ENCODE results near the gene LARP4. TPM values are rescaled to one million over a fixed set of nuclear protein-coding genes. Genes with fewer than 3 reads are reported as not detected.
"Not testable (repeated sequence)": the region's sequence is repeated elsewhere in the genome, so short reads cannot be mapped to it uniquely, and the experiment has no call there.

LARP4 gene
- total and polyA plus RNA-seq, 2 donors (not counting 3 experiments of a cell fraction or from before 2014, with no cell fraction given): 8.9 to 69.6 TPM

GRCh38 chr12:50431656-50432055, 31.0 kb downstream of the LARP4 start:
- H3K4me3 ChIP-seq (replicated peaks in 1 of 3; ENCODE audit: insufficient read depth in 1 of 3, low read depth in 1 of 3, low read length in 3 of 3); CTCF ChIA-PET; POLR2A ChIA-PET; H2AFZ ChIP-seq (ENCODE audit: low read depth, low read length); DNase-seq (ENCODE audit: low read depth, low spot score); H3K9ac ChIP-seq (replicated peaks; ENCODE audit: extremely low read depth, insufficient read depth, low read length); H3K9me3 ChIP-seq (replicated peaks; ENCODE audit: control insufficient read depth, insufficient read depth, low read length); dilution Hi-C loops (cut with MboI; ENCODE audit: extremely low pct_ligation_motif_present, low sequenced_read_pairs); H3K27me3 ChIP-seq (ENCODE audit: control insufficient read depth in 2 of 2, insufficient read depth in 2 of 2, low read length in 2 of 2); FAIRE-seq; H4K20me1 ChIP-seq (replicated peaks; ENCODE audit: control insufficient read depth, extremely low read depth, insufficient read depth, low read length); H3K4me1 ChIP-seq (ENCODE audit: control insufficient read depth, extremely low read depth, insufficient read depth, low read length); BruUV-seq (replicated peaks); H3K4me2 ChIP-seq (ENCODE audit: insufficient read depth, low read length); H3K9me1 ChIP-seq (replicated peaks; ENCODE audit: control insufficient read depth, extremely low read depth, insufficient read depth, low read length); H3K79me2 ChIP-seq (ENCODE audit: control insufficient read depth, insufficient read depth, low read length); H3K27ac ChIP-seq (ENCODE audit: insufficient read depth, low read depth, low read length); intact Hi-C loops (cut with micrococcal nuclease): not testable (repeated sequence)
- H3K36me3 ChIP-seq (ENCODE audit: control insufficient read depth in 2 of 2, extremely low read depth in 1 of 2, insufficient read depth in 2 of 2, low read length in 2 of 2): peaks cover 6 to 20% of the 10 kb centered on the region in 2 experiments

DNA sequence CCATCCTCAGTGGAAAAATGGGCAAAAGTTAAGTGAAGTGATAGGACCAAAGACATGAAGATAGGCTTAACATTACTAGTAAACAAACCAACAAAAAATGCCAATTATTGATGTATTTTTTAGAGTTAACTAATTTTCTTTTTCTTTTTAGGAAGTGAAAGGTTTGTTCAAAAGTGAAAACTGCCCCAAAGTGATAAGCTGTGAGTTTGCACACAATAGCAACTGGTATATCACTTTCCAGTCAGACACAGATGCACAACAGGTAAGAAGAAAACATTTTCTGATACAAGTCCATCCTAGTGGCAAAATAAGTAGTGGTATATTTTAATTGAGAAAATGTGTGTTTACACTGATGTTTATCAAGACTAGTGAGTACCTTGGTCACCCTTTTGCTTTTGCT, 39.6 kb downstream of the LARP4 start:
- intact Hi-C loops (cut with micrococcal nuclease) (no loop called here), dilution Hi-C loops (cut with MboI; ENCODE audit: extremely low pct_ligation_motif_present, low sequenced_read_pairs) (no loop called here)
- Histone ChIP-seq H2AFZ (ENCODE audit: low read depth, low read length) (no peak overlapping the region), H3K9me3 (replicated peaks; ENCODE audit: control insufficient read depth, insufficient read depth, low read length) (no peaks in the 10 kb centered on the region), H3K27me3 (ENCODE audit: control insufficient read depth in 2 of 2, insufficient read depth in 2 of 2, low read length in 2 of 2) (no peaks in the 10 kb centered on the region), H3K9me1 (replicated peaks; ENCODE audit: control insufficient read depth, extremely low read depth, insufficient read depth, low read length) (no peaks in the 10 kb centered on the region), H3K36me3 (ENCODE audit: control insufficient read depth in 2 of 2, extremely low read depth in 1 of 2, insufficient read depth in 2 of 2, low read length in 2 of 2) (peaks cover 11 to 43% of the 10 kb centered on the region in 2 experiments), H3K9ac (replicated peaks; ENCODE audit: extremely low read depth, insufficient read depth, low read length) (no peak overlapping the region), H3K4me1 (ENCODE audit: control insufficient read depth, extremely low read depth, insufficient read depth, low read length) (no peaks in the 10 kb centered on the region), H3K27ac (ENCODE audit: insufficient read depth, low read depth, low read length) (no peak overlapping the region), H3K79me2 (ENCODE audit: control insufficient read depth, insufficient read depth, low read length) (peaks cover 2% of the 10 kb centered on the region), H3K4me2 (ENCODE audit: insufficient read depth, low read length) (no peak overlapping the region), H3K4me3 (replicated peaks in 1 of 3; ENCODE audit: insufficient read depth in 1 of 3, low read depth in 1 of 3, low read length in 3 of 3) (no peak overlapping the region), H4K20me1 (replicated peaks; ENCODE audit: control insufficient read depth, extremely low read depth, insufficient read depth, low read length) (no peaks in the 10 kb centered on the region)
- TF ChIP-seq POLR2AphosphoS5 (IDR thresholded peaks at IDR 0.05; ENCODE audit: insufficient read depth, low read depth, low read length): no peak
- no peak for TF ChIP-seq POLR2A (IDR thresholded peaks at IDR 0.05; ENCODE audit: low read depth, low read length)
- TF ChIP-seq JUN (IDR thresholded peaks at IDR 0.05; ENCODE audit: borderline replicate concordance, insufficient read depth, insufficient read length, low read depth): no peak
- no peak for TF ChIP-seq MYC (IDR thresholded peaks at IDR 0.05; ENCODE audit: low read depth, low read length)
- TF ChIP-seq, protein P1, sequence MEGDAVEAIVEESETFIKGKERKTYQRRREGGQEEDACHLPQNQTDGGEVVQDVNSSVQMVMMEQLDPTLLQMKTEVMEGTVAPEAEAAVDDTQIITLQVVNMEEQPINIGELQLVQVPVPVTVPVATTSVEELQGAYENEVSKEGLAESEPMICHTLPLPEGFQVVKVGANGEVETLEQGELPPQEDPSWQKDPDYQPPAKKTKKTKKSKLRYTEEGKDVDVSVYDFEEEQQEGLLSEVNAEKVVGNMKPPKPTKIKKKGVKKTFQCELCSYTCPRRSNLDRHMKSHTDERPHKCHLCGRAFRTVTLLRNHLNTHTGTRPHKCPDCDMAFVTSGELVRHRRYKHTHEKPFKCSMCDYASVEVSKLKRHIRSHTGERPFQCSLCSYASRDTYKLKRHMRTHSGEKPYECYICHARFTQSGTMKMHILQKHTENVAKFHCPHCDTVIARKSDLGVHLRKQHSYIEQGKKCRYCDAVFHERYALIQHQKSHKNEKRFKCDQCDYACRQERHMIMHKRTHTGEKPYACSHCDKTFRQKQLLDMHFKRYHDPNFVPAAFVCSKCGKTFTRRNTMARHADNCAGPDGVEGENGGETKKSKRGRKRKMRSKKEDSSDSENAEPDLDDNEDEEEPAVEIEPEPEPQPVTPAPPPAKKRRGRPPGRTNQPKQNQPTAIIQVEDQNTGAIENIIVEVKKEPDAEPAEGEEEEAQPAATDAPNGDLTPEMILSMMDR (IDR thresholded peaks at IDR 0.05; ENCODE audit: extremely low read depth in 1 of 2, insufficient read depth in 1 of 2, low read depth in 1 of 2, low read length in 2 of 2): no peak
- no peak for TF ChIP-seq FOS (IDR thresholded peaks at IDR 0.05; ENCODE audit: borderline replicate concordance, insufficient read depth, low read length)
- no peak for TF ChIP-seq GATA2 (IDR thresholded peaks at IDR 0.05; ENCODE audit: insufficient read depth, insufficient read length, low read depth, low read length)
- no peak for TF ChIP-seq MAX (IDR thresholded peaks at IDR 0.05; ENCODE audit: insufficient read depth, insufficient read length)
- TF ChIP-seq EZH2 (IDR thresholded peaks at IDR 0.05; ENCODE audit: borderline replicate concordance, low read depth, low read length, severe bottlenecking): no peak
- ChIA-PET POLR2A (no interaction called here), CTCF (interaction anchor here (1.1 kb wide), 1 partner anchor 14 kb away, joined by 3 read pairs; no protein-coding TSS in a partner anchor)
- FAIRE-seq: no peak
- no TSS peak for BruUV-seq (replicated peaks)
- DNase-seq (ENCODE audit: low read depth, low spot score): no peak
